IPS DF 4.7 (cell line): ENCODE data around the gene TSSC4.
"Not testable (repeated sequence)": the region's sequence is repeated elsewhere in the genome, so short reads cannot be mapped to it uniquely, and the experiment has no call there.

Source experiments
- DNase-seq: peaks from one replicate; pipeline ENCODE4 v3.0.0-alpha.2; 2013; ENCODE audit warnings: low spot score; ENCODE audit errors: extremely low read depth

Gene TSSC4

GRCh38 chr11:2400069-2400761 lies at the start of gene TSSC4:
Gene TSSC4 (plus strand): TSS chr11:2400750. CDS start chr11:2402634, 1,884 bp downstream.
- DNase-seq = peak; percentile 93

GRCh38 chr11:2351701-2352100 lies 48.8 kb upstream of the TSSC4 start:
- DNase-seq = no peak

DNA sequence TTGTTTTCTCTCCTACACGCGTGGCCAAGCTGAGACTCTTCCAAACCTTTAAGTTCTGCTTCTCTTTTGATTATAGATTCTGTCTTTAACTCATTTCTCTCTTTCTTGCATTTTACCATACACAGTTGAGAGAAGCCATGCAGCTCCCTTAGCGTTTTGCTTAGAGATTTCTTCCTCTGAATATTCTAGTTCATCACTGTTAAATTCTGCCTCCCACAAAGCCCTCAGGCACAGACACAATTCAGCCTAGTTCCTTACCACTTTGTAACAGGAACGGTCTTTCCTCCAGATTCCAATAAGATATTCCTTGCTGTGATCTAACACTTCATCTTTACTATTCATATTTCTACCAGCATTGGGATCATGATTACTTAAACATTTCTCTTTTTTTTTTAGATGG lies 48.1 kb upstream of the TSSC4 start:
- DNase-seq = no peak

- DNase-seq = no peak
These were observed 45.4 kb upstream of the TSSC4 start for GRCh38 chr11:2355000-2355644.

GRCh38 chr11:2357246-2357645 lies 43.3 kb upstream of the TSSC4 start:
- no peak for DNase-seq

DNA sequence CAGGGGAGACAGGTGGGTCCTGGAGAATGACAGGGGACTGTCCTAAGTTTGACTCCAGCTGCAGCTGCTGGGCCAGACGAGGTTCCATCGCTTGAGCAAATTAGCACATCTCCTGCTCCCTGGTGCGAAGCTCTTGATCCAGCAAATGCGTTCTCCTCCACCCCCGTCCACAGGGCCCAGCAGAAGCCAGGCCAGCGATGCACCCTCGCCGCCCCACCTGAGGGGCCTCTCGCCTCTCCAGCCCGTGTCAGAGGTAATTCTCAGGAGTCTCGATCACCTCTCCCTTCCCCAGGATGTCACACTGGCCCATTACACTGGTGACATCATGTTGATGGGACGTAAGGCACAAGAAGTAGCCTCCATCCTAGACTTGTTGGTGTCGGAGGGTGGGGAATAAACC lies 42.9 kb upstream of the TSSC4 start:
- DNase-seq = not testable (repeated sequence)

DNA sequence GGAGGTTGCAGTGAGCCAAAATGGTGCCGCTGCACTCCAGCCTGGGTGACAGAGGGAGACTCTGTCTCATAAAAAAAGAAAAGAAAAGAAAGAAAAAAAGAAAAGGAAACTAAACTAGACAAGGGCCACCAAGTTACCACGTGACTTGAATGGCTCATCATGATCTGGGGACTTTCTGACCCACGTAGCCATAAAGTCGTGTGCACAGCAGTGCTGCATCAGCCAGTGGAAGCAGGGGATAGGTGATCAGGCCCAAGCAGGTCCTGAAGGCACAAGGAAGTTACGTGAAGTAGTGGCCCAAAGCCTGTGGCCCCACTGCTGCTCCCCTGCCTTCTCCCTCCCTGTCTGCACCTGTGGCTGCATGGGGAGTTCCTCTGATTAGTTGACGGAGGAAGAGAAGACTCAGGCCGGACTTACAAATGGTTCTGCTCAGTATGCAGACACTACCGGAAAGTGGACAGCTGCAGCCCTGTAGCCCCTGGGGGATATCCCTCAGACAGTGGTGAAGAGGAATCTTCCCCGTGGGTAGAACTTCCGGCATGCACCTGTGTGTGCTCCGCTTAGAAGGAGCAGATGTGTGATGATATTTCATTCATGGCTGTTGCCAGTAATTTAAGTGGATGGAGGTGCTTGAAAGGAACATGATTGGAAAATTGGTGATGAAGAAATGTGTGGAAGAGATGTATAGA lies 41.7 kb upstream of the TSSC4 start:
- no peak for DNase-seq

GRCh38 chr11:2359557-2359956 lies 41.0 kb upstream of the TSSC4 start:
- no peak for DNase-seq

DNA sequence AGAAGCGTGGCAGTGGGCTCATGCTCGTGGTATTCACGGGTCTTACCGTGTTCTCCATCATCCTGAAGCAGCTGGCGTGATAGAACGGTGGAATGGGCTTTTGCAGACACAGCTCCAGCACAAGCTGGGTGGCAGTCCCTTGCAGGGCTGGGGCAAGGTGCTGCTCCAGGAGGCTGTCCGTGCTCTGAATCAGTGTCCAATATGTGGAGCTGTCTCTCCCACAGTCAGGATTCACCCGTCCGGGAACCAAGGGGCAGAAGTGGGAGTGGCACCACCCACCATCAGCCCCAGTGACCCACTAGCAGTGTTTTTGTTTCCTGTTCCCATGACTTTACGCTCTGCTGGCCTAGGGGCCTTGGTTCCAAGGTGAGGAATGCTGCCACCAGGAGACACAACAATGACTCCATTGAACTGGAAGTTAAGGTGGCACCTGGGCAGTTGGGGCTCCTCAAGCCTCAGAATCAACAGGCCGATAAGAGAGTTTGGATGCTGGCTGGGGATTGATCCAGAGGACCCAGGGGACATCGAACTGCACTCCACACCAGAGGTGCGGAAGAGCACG lies 40.4 kb upstream of the TSSC4 start:
- DNase-seq = no peak

- DNase-seq = no peak
These were observed 39.0 kb upstream of the TSSC4 start for GRCh38 chr11:2361565-2361964.

DNA sequence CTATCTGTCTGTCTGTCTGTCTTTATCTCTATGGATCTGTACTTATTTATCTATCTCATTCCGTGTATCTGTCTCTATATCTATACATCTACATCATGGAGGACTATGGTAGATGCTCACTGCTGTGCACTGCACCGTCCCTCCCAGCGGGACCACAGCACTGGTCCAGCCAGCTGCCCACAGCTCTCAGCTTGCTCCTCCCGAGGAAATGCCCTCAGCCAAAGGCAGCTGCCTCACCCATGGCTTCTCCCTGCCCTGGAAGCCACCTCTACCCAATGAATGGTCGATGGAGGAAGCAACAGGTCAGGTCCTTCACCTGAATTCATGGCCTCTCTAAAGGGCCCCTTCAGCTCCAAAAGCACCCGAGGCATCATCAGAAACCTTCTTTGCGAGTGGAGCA lies 38.1 kb upstream of the TSSC4 start:
- no peak for DNase-seq

DNA sequence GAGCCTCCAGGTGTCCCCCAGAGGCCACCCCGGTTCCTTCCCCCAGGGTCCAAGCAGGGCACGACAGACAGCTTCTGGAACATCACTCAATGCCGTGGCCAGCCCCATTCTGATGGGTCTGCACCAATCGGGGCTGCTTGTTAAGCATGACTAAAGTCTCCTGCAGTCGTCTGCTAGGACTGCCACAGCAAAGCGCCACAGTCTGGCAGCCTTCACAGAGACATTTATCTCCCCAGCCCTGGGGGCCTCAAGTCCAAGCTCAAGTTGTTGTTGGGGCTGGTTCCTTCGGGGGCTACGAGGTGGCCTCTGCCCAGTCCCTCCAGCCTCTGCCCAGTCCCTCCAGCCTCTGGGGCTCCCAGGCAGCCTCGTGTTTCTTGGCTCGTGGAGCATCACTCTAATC lies 37.4 kb upstream of the TSSC4 start:
- DNase-seq = no peak

DNA sequence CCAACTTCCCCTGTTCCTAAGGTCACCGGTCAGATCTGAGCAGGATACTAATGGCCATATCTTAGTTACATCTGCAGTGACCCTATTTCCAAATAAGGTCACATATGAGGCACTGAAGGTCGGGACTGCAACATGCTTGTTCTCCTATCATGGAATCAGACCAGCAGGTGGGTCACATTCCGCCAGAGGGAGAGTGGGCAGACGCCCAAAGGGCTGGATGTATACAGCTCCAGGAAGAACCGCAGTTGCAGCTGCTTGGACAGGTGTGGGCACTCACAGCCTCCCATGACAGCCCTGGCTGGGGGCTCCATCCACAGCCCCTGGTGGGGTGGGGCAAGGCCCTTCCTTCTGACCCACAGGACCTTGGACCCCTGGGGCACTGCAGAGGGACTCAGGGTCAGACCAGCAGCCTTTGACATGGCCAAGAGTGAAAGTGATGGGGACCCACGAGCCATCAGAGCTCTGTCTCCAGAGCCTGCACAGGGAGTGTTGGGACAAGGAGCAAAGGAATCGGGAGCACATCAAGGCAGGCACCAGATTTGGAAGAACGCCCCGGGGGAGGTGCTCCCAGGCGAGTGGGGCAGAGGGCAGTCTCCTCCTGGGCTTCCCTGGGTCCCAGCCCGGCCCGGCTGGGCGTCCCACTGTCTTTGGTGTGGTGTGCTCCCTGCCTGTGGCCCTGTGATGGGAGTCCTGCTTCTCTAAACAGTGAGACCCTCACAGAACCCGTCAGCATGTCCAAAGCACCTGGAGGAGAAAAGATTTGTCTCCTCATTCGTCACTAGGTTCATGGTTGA lies 36.8 kb upstream of the TSSC4 start:
- no peak for DNase-seq

DNA sequence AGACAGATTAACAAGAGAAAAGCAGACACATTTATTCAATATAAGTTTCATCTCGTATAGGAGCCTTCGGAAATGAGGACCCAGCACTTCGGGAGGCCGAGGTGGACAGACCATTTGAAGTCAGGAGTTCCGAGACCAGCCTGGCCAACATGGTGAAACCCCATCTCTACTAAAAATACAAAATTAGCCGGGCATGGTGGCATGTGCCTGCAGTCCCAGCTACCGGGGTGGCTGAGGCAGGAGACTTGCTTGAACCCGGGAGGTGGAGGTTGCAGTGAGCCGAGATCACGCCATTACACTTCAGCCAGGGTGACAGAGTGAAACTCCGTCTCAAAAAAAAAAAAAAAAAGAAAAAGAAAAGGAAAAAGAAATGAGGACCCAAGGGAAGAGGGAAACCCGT lies 36.2 kb upstream of the TSSC4 start:
- DNase-seq = not testable (repeated sequence)

DNA sequence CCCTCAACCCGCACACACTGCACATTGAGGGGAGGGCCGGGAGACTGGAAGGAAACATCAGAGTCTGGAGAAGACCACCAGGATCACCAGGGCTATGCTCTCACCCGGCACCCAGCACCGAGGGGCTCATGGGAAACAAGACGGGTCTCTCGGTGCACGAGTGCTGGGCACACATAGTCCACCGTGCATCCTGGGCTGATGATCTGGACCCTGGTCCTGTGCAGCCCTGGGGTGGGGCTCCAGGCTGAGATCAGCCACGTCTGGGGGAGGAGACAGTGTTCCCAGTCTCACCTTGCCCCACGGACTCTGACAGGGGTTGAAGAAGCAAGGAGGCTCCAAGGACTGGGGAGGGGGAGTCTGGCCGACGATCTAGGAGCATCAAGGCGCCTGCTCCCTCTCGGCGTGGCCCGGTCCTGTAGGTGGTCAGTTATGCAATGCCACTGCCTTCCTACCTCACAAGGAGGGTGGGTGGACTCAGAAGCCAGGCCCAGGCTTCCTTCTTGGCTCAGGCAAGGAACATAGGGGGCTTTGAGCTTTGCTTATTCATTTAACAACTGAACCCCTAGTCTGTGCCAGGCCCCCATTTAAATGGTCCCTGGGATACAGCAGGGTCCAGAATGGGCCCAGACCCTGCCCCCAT lies 34.9 kb upstream of the TSSC4 start:
- no peak for DNase-seq

GRCh38 chr11:2366276-2366675 lies 34.3 kb upstream of the TSSC4 start:
- DNase-seq = no peak

DNA sequence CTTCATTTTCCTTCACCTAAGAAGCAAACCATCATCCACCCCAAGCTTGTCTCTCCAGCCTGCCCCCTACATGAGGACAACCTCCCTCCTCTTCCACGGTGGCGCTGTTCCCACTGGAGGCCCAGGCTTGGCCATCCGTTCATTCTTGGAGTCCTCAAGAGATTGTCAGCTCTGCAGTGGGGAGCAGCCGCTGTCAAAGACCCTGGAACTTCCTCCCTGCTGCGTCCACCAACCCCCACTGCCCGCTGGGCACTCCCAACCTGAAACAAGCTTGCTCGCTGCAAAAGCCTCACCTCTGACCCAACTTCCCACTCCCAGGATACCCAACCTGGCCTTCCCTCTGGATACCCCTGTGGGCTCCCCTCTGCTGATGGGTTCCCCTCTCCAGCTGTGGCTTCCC lies 33.8 kb upstream of the TSSC4 start:
- no peak for DNase-seq

- no peak for DNase-seq
These were observed 33.0 kb upstream of the TSSC4 start for GRCh38 chr11:2367266-2368160.

- no peak for DNase-seq
These were observed 32.2 kb upstream of the TSSC4 start for GRCh38 chr11:2368178-2368850.

- no peak for DNase-seq
These were observed 31.7 kb upstream of the TSSC4 start for GRCh38 chr11:2368851-2369180.
